Measurements from ENCODE around the gene SPSB3. TPM values are rescaled to one million over a fixed set of nuclear protein-coding genes. Genes with fewer than 3 reads are reported as not detected.

The SPSB3 gene
- total and polyA plus RNA-seq, 2 of the 13 experiments (the other 11 are each of a cell fraction or from before 2014, with no cell fraction given): 13.2 to 21.9 TPM

DNA sequence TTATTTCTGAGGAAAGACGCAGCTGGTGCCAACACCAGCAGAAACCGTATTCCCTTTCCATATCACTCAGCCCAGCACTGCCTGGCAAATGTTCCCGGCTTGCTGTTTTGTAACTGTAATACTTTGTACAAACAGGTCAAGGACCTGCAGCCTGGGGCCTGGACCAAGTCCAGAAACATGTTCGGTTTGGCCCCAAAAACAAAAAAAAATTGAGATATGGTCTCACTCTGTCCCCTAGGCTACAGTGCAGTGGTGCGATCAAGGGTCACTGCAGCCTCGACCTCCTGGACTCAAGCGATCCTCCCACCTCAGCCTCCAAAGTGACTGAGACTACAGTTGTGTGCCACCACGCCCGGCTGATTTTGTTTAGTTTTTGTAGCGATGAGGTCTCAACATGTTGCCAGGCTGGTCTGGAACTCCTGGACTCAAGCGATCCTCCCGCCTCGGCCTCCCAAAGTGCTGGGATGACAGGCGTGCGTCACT, 43.1 kb upstream of the SPSB3 start (continued):
- peak; percentile 40; the same call in 1 of the 2 replicates for TF ChIP-seq SIX1 (CRISPR knock-in tag; IDR thresholded peaks at IDR 0.05; ENCODE audit: borderline replicate concordance)
- TF ChIP-seq, protein P1, sequence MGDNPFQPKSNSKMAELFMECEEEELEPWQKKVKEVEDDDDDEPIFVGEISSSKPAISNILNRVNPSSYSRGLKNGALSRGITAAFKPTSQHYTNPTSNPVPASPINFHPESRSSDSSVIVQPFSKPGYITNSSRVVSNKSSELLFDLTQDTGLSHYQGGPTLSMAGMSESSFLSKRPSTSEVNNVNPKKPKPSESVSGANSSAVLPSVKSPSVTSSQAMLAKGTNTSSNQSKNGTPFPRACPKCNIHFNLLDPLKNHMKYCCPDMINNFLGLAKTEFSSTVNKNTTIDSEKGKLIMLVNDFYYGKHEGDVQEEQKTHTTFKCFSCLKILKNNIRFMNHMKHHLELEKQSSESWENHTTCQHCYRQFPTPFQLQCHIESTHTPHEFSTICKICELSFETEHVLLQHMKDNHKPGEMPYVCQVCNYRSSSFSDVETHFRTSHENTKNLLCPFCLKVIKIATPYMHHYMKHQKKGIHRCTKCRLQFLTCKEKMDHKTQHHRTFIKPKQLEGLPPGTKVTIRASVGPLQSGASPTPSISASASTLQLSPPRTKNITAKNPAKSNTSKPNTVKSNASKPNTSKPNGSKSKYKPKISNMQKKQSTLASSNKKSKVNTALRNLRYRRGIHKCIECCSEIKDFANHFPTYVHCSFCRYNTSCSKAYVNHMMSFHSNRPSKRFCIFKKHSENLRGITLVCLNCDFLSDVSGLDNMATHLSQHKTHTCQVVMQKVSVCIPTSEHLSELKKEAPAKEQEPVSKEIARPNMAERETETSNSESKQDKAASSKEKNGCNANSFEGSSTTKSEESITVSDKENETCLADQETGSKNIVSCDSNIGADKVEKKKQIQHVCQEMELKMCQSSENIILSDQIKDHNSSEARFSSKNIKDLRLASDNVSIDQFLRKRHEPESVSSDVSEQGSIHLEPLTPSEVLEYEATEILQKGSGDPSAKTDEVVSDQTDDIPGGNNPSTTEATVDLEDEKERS (CRISPR knock-in tag; IDR thresholded peaks at IDR 0.05): peak; percentile 97
- no peak for TF ChIP-seq ZMAT3 (CRISPR knock-in tag; conservative IDR thresholded peaks at IDR 0.05)
- peak; percentile 38 for TF ChIP-seq TBX2 (CRISPR knock-in tag; IDR thresholded peaks at IDR 0.05; ENCODE audit: borderline replicate concordance)
- peak; percentile 39; the same call in 1 of the 2 replicates for TF ChIP-seq NRL (CRISPR knock-in tag; IDR thresholded peaks at IDR 0.05; ENCODE audit: borderline replicate concordance)
- TF ChIP-seq, protein P2, sequence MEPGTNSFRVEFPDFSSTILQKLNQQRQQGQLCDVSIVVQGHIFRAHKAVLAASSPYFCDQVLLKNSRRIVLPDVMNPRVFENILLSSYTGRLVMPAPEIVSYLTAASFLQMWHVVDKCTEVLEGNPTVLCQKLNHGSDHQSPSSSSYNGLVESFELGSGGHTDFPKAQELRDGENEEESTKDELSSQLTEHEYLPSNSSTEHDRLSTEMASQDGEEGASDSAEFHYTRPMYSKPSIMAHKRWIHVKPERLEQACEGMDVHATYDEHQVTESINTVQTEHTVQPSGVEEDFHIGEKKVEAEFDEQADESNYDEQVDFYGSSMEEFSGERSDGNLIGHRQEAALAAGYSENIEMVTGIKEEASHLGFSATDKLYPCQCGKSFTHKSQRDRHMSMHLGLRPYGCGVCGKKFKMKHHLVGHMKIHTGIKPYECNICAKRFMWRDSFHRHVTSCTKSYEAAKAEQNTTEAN (CRISPR knock-in tag; conservative IDR thresholded peaks at IDR 0.05): peak; percentile 55
- TF ChIP-seq ZNF788 (CRISPR knock-in tag; IDR thresholded peaks at IDR 0.05; ENCODE audit: borderline replicate concordance): peak; percentile 54; the same call in 1 of the 2 replicates
- peak; percentile 60 for TF ChIP-seq CREM (IDR thresholded peaks at IDR 0.05)
- no peak for TF ChIP-seq CREM (CRISPR knock-in tag; IDR thresholded peaks at IDR 0.05)
- 0 out of 2 replicates have a peak, but pooled peaks have one; percentile 66 for TF ChIP-seq ZNF598 (CRISPR knock-in tag; IDR thresholded peaks at IDR 0.05; ENCODE audit: borderline replicate concordance)
- TF ChIP-seq ZBTB7A (CRISPR knock-in tag; IDR thresholded peaks at IDR 0.05): no peak
- TF ChIP-seq, protein P3, sequence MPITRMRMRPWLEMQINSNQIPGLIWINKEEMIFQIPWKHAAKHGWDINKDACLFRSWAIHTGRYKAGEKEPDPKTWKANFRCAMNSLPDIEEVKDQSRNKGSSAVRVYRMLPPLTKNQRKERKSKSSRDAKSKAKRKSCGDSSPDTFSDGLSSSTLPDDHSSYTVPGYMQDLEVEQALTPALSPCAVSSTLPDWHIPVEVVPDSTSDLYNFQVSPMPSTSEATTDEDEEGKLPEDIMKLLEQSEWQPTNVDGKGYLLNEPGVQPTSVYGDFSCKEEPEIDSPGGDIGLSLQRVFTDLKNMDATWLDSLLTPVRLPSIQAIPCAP (CRISPR knock-in tag; IDR thresholded peaks at IDR 0.05; ENCODE audit: low read depth): 0 out of 2 replicates have a peak, but pooled peaks have one; percentile 29
- TF ChIP-seq RCOR2 (CRISPR knock-in tag; IDR thresholded peaks at IDR 0.05): peak; percentile 92
- no peak for TF ChIP-seq SP5 (CRISPR knock-in tag; IDR thresholded peaks at IDR 0.05; ENCODE audit: borderline replicate concordance, low read depth)

All from HepG2 (cell line).